Stimulated activated CD8-positive, alpha-beta memory T cell treated with anti-CD3 and anti-CD28 coated beads, Interleukin-4, amount 100 ng/mL, for 24 hours (primary cell): ENCODE data around the gene ZNF76.
A peak's percentile ranks its signal among the peaks of the same experiment; 100 is the strongest.
"Not testable (repeated sequence)": the region's sequence is repeated elsewhere in the genome, so short reads cannot be mapped to it uniquely, and the experiment has no call there.

Source experiments
- DNase-seq: peaks from one replicate; pipeline ENCODE4 v3.0.0-alpha.2; 2020; ENCODE audit warnings: low read depth

ZNF76 gene

DNA sequence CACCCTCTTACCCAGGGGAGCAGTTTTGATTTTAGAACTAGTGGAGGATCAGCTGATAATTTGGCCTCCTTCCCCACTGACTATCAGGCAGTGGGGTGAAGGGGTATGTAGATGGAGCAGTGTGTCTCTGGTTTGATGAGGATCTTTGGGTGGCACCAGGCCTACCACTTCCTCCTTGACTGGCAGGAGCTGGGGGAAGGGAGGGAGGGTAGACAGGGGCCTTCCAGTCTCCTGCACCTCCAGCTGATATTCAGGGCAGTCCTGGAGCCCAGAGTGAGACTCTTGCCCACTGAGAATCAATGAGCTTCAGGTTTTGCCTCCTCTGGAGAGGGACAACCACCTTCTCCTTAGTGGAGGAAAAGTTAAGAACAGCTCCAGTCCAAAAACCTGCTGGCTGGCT, 41.3 kb downstream of the ZNF76 start:
- no peak for DNase-seq

DNA sequence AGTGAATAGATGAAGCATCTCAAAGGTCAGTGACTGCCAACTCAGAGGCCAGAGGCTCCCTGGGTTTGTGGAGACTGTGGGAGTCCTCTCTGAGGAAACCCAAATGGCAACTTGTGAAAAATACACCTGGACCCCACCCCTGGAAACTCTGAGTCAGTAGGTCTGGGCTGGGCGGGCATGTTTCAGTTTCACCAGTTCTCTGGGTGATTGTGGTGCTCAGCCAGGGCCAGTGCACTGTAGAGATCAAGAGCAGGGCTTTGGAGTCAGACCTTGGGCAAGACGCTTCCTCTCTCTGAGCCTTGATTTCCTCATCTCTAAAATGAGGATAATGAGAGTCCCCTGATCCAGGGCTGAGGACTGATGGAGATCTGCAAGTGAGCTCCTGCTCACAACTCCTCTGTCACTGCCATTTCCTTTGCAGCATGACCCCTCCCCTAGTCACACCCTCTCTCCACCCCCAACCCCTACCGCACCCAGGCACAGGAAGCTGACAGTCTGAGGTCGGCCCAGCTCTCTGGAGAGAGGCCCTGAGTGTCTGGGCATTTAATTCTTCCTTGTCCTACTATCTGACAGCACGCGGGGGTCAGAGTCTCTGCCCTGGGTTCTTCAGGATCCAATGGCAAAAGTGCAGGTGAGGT, 43.2 kb downstream of the ZNF76 start:
- DNase-seq = peak; percentile 76

DNA sequence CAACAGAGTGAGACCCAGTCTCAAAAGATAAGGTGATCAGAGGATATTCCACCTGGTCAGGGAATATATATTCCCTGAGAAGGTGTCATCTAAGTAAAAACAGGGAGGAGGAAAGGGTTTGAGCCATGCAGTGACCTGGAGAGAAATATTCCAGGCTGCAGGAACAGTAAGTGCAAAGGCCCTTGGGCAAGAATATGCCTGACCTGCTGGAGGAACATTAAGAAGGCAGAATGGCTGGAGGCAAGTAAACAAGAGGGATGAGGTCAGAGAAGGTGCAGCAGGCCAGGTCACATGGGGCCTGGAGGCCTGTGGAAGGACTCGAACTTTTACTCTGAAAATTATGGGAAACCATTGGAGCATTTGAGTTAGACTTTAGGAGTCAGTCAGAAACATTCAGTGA, 44.8 kb downstream of the ZNF76 start:
- DNase-seq = no peak

DNA sequence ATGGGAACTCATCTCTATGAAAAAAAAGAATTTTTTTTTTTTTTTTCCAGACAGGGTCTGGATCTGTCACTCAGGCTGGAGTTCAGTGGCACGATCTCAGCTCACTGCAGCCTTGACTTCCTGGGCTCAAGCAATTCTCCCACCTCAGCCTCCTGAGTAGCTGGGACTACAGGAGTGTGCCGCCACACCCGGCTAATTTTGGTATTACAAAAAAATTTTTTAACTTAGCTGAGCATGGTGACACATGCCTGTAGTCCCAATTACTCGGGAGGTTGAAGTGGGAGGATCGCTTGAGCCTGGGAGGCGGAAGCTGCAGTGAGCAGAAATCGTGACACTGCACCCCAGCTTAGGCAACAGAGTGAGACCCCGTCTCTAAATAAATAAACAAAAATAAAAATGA, 45.6 kb downstream of the ZNF76 start:
- DNase-seq = no peak

DNA sequence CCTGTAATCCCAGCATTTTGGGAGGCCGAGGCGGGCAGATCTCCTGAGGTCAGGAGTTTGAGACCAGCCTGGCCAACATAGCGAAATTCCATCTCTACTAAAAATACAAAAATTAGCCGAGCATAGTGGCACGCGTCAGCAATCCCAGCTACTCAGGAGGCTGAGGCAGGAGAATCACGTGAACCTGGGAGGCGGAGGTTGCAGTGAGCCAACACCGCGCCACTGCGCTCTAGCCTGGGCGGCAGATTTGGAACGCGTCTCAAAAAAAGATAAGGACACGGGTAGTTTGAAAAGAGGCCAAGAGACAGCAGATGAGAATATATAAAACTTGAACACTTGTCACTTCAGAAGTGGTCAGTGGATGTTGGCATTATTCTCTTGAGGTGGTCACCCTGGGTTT, 47.6 kb downstream of the ZNF76 start:
- not testable (repeated sequence) for DNase-seq

DNA sequence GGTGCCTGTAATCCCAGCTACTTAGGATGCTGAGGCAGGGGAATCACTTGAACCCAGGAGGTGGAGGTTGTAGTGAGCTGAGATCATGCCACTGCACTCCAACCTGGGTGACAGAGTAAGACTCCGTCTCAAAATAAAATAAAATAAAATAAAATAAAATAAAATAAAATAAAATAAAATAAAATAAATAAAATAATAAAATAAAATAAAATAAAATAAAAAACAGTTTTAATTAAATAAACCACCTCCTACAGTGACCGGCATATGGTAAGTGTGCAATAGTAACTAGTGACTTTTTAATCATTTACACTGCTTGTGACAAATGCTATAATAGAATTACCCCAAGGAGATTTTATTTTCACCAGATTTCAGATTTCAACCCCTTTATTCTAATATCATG, 49.0 kb downstream of the ZNF76 start:
- not testable (repeated sequence) for DNase-seq

DNA sequence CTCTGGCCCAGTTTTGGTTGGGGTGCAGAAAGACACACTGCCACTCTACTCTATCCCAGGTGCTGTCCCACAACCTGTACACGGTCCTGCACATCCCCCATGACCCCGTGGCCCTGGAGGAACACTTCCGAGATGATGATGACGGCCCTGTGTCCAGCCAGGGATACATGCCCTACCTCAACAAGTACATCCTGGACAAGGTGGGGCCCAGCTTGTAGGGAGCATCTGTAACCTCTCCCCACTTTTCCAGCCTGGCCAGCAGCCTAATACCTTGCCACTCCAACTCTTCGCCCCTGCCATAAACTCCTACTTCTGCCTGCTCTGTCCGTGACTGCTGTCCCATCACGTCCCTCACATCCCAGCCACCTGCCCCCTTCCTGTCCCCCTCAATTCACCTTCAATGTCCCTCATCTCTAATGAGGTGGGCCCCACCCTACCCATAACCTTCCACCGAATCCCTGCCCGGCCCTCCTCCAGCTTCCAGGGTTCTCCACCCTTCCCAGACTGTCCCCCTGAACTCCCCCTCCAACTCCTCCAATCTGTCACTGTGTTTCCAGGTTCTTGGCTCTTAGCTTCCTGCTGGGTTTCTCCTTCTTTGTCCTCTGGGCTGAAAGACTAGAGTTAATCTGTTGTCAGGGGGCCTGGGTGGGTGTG, 50.2 kb downstream of the ZNF76 start:
- no peak for DNase-seq

DNA sequence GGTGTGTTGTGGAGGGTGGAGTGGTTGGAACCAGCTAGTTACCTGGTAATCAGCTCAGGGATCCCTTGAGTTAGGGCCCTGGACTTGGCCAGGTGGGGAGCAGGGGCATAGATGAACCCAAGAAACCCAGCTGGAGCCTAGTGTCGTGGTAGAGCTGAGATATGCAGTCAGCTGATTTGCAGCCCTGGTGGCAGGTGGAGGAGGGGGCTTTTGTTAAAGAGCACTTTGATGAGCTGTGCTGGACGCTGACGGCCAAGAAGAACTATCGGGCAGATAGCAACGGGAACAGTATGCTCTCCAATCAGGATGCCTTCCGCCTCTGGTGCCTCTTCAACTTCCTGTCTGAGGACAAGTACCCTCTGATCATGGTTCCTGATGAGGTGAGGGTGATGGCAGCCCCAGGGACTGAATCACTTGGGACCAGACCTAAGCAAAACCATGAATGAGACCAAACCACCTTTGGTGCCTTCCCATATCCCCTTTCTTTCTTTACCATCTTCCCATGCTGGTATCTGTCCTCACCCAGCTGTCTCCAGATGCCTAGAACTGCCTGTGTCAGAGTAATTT, 50.8 kb downstream of the ZNF76 start:
- DNase-seq = no peak

DNA sequence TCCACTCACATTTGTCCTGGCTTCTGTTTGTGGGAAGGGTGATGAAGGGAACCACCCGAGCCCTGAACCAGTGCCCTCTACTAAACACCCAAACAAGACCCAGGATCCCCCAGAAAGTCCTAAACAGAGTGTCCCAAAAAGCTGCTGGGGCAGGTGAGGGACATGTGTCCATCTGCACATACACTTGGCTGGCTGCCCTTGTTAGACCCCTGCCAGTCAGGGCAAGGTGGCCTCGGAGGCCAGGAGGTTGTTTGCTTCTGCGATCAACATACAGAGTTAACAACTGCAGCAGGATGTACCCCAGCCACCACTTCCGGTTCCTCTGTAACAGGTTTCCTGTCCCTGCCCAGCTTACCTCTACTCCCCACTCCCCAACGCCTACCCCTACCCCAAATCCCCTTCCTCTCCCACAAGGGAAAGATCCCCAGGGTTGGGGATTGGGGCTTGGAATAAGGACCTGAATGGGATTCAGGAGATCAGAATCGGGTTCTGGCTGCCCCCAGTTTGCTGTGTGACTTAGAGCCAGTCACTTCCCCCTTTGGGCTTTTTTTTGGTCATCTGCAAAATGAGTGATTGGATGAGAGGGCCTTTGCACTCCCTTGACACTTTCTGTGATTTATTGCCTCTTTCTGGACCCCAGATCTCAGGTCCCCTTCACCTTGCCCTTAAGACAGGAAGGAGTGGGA, 52.0 kb downstream of the ZNF76 start:
- DNase-seq = no peak

DNA sequence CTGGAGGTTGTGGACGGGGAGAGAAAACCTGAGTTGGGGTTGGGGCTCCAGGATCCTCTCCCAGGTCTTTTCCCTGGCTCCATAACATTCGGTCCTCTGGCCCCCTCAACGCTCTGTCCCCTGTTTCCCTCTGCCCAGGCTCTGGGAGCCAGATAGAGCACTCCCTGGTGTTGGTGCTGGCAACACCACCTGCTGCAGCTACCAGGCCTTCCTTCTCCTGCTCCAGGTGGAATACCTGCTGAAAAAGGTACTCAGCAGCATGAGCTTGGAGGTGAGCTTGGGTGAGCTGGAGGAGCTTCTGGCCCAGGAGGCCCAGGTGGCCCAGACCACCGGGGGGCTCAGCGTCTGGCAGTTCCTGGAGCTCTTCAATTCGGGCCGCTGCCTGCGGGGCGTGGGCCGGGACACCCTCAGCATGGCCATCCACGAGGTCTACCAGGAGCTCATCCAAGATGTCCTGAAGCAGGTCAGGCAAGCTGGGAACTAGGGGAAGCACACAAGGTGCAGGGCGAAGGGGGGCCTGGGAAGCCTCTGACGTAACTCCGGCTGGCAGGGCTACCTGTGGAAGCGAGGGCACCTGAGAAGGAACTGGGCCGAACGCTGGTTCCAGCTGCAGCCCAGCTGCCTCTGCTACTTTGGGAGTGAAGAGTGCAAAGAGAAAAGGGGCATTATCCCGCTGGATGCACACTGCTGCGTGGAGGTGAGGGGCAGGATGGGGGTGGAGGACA, 52.7 kb downstream of the ZNF76 start:
- no peak for DNase-seq

DNA sequence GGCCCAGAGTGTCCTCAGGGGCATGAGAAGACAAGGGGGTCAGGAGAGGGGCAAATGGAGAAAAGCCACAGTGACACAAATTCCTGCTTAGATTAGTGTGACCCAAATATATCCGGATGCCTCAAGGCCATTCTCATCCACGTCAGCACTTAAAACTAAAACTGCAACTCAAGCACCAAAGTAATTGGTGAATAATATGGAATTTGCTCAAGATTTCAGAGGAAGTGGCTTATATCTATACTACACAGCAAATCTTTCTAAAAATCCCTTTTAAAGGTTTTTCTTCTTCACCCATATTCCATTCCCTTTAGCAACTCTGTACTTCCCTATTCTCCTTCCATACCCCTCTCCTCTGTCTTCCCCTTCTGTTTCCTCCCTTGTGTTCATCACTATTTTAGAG, 53.3 kb downstream of the ZNF76 start:
- no peak for DNase-seq

DNA sequence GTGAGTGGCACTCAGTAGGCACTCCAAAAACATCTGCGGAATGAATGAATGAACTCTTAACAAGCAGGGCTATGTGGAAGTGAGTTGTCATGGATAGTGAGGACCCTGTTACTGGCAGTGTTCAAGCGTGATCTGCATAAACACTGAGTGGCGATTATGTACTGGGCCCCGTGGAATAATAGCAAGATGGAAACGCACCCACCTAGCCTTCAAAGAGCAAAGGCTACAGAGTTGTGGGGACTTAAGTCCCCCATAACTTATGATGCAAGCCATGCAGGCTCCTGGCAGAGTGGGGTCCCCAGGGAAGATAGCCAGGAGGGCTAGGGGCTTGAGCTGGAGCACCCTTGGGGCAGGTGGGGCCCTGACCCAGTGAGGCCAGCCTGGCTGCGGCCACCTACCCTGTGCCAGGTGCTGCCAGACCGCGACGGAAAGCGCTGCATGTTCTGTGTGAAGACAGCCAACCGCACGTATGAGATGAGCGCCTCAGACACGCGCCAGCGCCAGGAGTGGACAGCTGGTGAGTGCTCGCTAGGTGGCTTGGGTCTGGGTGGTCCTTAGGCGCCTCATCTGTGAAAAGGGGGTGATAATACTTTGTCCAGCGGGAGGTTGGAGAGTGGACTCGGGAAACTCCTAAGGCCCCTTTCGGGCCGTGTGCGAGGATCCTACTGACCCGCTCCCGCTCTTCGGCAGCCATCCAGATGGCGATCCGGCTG, 58.1 kb downstream of the ZNF76 start:
- no peak for DNase-seq

DNA sequence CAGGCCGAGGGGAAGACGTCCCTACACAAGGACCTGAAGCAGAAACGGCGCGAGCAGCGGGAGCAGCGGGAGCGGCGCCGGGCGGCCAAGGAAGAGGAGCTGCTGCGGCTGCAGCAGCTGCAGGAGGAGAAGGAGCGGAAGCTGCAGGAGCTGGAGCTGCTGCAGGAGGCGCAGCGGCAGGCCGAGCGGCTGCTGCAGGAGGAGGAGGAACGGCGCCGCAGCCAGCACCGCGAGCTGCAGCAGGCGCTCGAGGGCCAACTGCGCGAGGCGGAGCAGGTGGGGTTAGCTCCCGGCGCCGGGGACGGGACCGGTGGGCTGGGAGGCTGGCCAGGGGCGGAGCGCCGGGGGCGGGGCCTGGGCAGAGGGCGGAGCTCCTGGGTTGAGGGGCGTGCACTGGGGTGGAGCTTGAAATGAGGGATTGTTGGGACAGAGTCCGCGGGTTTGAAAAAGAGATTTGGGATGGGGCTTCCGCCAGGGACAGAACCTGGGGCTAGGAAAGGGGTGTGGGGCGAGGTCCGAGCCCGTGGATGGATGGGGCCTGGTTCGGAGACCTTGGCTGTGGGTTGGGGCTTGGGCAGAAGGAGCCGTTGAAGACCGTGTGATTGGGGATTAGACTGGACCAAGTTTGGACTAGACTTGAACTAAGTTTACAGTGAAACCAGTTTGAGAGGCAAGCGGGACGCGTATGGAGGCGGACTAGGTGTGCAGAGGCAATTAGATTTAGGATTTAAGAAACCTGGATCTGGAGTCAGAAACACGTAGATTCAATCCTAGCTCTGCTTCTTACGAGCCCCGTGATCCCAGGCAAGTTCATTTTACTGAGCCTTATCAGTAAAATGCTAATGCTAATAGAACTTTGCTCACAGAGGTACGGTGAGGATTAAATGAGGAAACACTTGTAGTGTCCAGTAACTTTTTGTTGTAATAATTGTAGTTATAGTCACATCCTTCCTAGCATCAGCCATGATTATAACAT, 58.9 kb downstream of the ZNF76 start:
- no peak for DNase-seq

DNA sequence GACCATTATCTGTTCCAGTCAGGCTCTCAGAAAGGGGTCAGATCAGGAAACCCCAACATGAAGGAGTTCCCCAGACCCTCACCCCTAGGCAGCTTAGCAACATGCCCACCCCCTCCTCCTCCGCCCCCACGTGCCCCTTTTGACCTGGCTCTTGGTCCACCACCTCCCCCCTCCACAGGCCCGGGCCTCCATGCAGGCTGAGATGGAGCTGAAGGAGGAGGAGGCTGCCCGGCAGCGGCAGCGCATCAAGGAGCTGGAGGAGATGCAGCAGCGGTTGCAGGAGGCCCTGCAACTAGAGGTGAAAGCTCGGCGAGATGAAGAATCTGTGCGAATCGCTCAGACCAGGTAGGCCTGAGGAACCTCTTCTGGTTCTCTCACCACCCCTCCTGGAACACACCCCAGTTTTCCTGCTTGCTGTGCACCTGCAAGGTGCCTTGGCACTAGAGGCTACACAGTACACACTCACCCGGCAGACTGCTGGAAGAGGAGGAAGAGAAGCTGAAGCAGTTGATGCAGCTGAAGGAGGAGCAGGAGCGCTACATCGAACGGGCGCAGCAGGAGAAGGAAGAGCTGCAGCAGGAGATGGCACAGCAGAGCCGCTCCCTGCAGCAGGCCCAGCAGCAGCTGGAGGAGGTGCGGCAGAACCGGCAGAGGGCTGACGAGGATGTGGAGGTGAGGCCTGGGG, 60.0 kb downstream of the ZNF76 start:
- DNase-seq = no peak

DNA sequence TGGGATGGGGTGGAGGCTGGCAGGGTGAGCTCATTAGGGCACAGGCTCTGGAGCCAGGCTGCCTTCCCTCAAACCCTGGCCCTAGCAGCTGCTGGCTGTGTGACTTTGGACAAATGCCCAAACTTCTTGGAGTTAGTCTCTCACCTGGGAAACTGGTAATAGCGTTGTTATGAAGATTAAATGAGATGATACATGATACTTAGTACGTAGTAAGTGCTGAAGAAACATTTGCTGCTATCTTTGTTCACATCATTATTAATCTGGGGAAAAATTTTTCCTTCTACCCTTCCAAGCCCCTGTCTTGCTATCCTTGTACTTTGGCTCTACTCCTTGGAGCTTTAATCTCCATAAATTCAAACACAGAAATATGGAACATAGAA, 60.5 kb downstream of the ZNF76 start:
- no peak for DNase-seq

DNA sequence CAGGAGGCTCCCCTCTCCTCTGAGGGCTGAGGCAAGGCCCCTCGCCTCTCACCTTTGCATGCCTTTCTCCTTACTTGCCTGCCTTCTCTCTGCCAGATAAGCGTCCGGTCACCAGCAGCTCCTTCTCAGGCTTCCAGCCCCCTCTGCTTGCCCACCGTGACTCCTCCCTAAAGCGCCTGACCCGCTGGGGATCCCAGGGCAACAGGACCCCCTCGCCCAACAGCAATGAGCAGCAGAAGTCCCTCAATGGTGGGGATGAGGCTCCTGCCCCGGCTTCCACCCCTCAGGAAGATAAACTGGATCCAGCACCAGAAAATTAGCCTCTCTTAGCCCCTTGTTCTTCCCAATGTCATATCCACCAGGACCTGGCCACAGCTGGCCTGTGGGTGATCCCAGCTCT, 61.6 kb downstream of the ZNF76 start:
- DNase-seq = no peak

DNA sequence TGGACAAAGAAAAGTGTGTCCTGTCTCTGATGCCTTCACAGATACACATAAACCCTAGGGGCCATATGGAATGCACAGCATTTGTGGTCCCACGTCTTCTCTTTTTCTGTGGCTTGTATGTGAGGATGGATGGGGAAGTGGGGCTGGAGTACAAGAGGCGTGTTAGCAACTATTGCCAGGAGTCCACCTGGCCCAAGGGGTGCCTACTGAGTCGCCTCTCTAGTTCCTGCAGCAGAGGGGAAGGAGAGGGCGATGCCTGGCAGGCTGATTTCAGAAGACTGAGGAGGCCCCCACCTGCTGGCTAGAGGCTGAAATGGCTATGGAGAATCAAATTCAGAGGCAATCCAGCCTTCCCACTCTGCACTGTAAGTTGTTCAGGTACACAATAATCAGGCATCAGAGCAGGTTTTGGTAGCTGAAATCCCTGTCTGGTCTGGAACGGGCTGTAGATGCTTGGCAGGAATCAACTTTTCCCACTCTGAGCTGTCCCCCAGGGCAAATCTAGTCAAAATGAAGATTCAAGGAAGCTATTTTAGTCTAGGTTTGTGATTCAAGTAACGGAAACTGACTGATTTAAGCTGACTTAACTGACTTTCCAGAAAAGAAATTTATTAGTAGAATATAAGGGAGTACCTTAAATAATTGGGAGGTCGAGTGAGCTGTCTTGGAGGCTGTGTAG, 68.0 kb downstream of the ZNF76 start:
- peak; percentile 50 for DNase-seq

DNA sequence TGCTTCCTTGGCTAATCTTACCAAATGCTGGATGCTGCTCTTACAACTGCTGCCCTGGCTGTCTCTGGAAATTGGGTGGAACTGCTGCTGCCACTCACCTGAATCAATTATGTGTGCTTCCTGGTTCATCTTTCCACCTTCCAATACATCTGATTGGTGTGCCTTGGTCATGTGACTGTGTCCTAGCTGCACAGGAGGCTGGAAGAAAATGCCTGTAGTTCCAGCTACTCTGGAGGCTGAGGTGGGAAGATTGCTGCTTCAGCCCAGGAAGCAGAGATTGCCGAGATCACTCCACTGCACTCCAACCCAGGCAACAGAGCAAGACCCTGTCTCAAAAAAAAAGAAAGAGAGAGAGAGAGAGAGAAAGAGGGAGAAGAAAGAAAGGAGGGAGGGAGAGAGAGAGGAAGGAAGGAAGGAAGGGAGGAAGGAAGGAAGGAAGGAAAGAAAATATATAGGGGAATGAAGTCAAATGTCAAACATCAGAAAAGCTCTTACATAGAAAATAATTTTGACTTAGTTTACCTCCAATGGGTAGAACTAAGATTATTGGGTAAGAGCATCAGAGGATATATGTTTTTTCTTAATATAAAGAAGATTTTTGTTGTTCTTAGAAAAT, 68.7 kb downstream of the ZNF76 start:
- DNase-seq = no peak

DNA sequence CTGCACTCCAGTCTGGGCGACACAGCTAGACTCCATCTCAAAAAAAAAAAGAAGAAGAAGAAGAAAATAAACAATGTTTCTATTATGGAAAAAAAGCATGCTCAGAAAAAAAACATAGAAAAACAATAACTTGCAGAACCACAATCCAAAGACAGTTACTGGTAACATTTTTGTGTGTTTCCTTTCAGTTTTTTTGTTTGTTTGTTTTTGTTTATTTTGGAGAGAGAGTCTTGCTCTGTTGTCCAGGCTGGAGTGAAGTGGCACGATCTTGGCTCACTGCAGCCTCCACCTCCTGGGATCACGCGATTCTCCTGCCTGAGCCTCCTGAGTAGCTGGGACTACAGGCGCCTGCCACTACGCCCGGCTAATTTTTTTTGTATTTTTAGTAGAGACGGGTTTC, 69.4 kb downstream of the ZNF76 start:
- DNase-seq = not testable (repeated sequence)
